Naive thymus-derived CD4-positive, alpha-beta T cell (primary cell): ENCODE measurements around the gene OSGIN1. TPM values are rescaled to one million over a fixed set of nuclear protein-coding genes. Genes with fewer than 3 reads are reported as not detected.

ENCODE experiments used
- ATAC-seq: fragments of 150-1000 bp; cut with Tn5 transposase; 2 replicates; pipeline ENCODE4 v1.10.0; 2021; ENCODE audit warnings: mild to moderate bottlenecking, moderate library complexity
- CTCF ChIA-PET: fragments of 350-600 bp; sonication (Branson Sonifier 250); formaldehyde crosslinking; loops from one replicate; lab custom pipeline; 2021; ENCODE audit warnings: antibody characterized with exemption; lab: Charles Lee
- POLR2A ChIA-PET: fragments of 350-600 bp; sonication (Branson Sonifier 250); formaldehyde crosslinking; loops from one replicate; lab custom pipeline; 2021; ENCODE audit warnings: antibody characterized with exemption, inconsistent platforms; lab: Charles Lee
- DNase-seq, 9 donors: peaks; one replicate each; pipeline versions ENCODE4 v3.0.0 to v3.0.0-alpha.2; 2020 to 2022; ENCODE audit warnings: mixed read lengths in 1 of 9
- H3K27ac ChIP-seq: one replicate; pipeline ENCODE4 v1.7.0; 2013; ENCODE audit warnings: mild to moderate bottlenecking, low read depth, low read length, moderate library complexity
- H3K27me3 ChIP-seq, 2 donors: one replicate each; pipeline ENCODE4 v1.7.0; 2013; ENCODE audit warnings: low read length in 2 of 2, mild to moderate bottlenecking in 2 of 2, moderate library complexity in 2 of 2; ENCODE audit not compliant: control insufficient read depth in 2 of 2, insufficient read depth in 2 of 2
- H3K36me3 ChIP-seq, 3 experiments: 1 replicate in 2 of 3; 2 replicates in 1 of 3; pipeline ENCODE4 v1.7.0; 2013; ENCODE audit warnings: low read length in 3 of 3, mild to moderate bottlenecking in 3 of 3, moderate library complexity in 1 of 3; ENCODE audit not compliant: insufficient read depth in 3 of 3, control insufficient read depth in 2 of 3
- H3K4me1 ChIP-seq, 2 donors: one replicate each; pipeline ENCODE4 v1.7.0; 2013; ENCODE audit warnings: low read length in 2 of 2, mild to moderate bottlenecking in 2 of 2, moderate library complexity in 1 of 2; ENCODE audit not compliant: control insufficient read depth in 2 of 2, insufficient read depth in 2 of 2
- H3K4me3 ChIP-seq: 2 replicates; pipeline ENCODE4 v1.7.0; 2013; ENCODE audit warnings: mild to moderate bottlenecking, low read length
- H3K9me3 ChIP-seq, 3 experiments: 1 replicate in 2 of 3; 2 replicates in 1 of 3; pipeline ENCODE4 v1.7.0; 2013; ENCODE audit warnings: low read length in 3 of 3; ENCODE audit not compliant: control insufficient read depth in 2 of 3
- H3K27ac Mint-ChIP-seq, 9 donors: one replicate each; pipeline ENCODE4 v1.8.0; 2020 to 2022; ENCODE audit warnings: mixed read lengths in 9 of 9, mild to moderate bottlenecking in 8 of 9, moderate library complexity in 5 of 9, inconsistent platforms in 2 of 9
- H3K27me3 Mint-ChIP-seq, 5 donors: one replicate each; pipeline ENCODE4 v1.8.0; 2021 to 2022; ENCODE audit warnings: mixed read lengths in 5 of 5, mild to moderate bottlenecking in 1 of 5
- H3K36me3 Mint-ChIP-seq, 5 donors: one replicate each; pipeline ENCODE4 v1.8.0; 2020 to 2022; ENCODE audit warnings: mixed read lengths in 5 of 5, mild to moderate bottlenecking in 3 of 5, inconsistent platforms in 1 of 5
- H3K4me1 Mint-ChIP-seq, 7 donors: one replicate each; pipeline ENCODE4 v1.8.0; 2020 to 2022; ENCODE audit warnings: mixed read lengths in 7 of 7, mild to moderate bottlenecking in 3 of 7, inconsistent platforms in 1 of 7
- H3K4me3 Mint-ChIP-seq, 10 donors: one replicate each; pipeline ENCODE4 v1.8.0; 2020 to 2022; ENCODE audit warnings: mild to moderate bottlenecking in 10 of 10, mixed read lengths in 10 of 10, moderate library complexity in 6 of 10, inconsistent platforms in 2 of 10
- H3K9me3 Mint-ChIP-seq, 11 donors: one replicate each; pipeline ENCODE4 v1.8.0; 2020 to 2022; ENCODE audit warnings: mixed read lengths in 11 of 11, mild to moderate bottlenecking in 4 of 11, inconsistent platforms in 1 of 11, moderate library complexity in 1 of 11
- intact Hi-C, 2 donors: fragments of 100-400 bp; cut with micrococcal nuclease; formaldehyde crosslinking; loops; one replicate each; pipeline ENCODE4 v1.15.1; 2023
- polyA plus RNA-seq, 2 donors: library from polyadenylated mRNA; unstranded; fragments of 300-500 nt; fragmentation: Illumina TruSeq; gene quantifications; one replicate each; pipeline ENCODE4 v1.2.3, GENCODE V29; 2021
- total RNA-seq, 6 experiments: library from RNA in 5 of 6; stranded (reverse) in 5 of 6; gene quantifications; 1 replicate in 5 of 6; 2 replicates in 1 of 6; pipeline ENCODE4 v1.2.3 and lab custom pipeline; 2021 to 2026

Gene OSGIN1
- total and polyA plus RNA-seq, 7 experiments from 2014 or later = 0.34 to 8.4 (median 1.1) TPM; not detected in 1

DNA sequence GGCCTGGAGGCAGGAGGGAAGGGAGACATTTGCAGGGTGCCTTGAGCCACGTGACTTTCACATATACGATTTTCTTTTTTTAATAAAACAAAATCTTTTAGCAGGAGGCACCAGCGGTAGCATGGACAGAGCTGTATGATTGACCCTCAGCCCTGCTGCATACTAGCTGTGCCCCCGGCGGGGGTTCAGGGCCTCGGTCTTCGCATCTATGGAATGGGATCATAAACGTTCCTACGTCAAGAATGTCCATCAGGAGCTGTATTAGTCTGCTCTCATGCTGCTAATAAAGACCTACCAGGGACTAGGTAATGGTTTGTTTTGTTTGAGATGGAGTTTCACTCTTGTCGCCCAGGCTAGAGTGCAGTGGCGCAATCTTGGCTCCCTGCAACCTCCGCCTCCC is 62.4 kb downstream of the OSGIN1 start:
- intact Hi-C loops = no loop called here
- ATAC-seq (no peak), DNase-seq (no peak)
- no peaks in the 10 kb centered on the region for H3K27me3 ChIP-seq
- no peak overlapping the region for H3K4me3 ChIP-seq
- H3K9me3 ChIP-seq = no peaks in the 10 kb centered on the region
- H3K27me3 Mint-ChIP-seq = peaks cover 0 to 14% (median 6%) of the 10 kb centered on the region in 5 donors
- H3K4me1 Mint-ChIP-seq = peaks cover 4 to 11% (median 9%) of the 10 kb centered on the region in 7 donors
- peaks cover 0 to 14% (median 0%) of the 10 kb centered on the region in 11 donors for H3K9me3 Mint-ChIP-seq
- no peak overlapping the region for H3K27ac Mint-ChIP-seq
- no peaks in the 10 kb centered on the region for H3K36me3 ChIP-seq
- ChIA-PET POLR2A (no interaction called here), CTCF (no interaction called here)
- H3K36me3 Mint-ChIP-seq = no peaks in the 10 kb centered on the region
- H3K4me1 ChIP-seq = no peaks in the 10 kb centered on the region
- H3K4me3 Mint-ChIP-seq = no peak overlapping the region
- H3K27ac ChIP-seq = no peak overlapping the region

Other genes with a start within 250 kb of the OSGIN1 start
- gene HSBP1, start 145.3 kb upstream of the OSGIN1 start, total RNA-seq = 10 to 100 TPM; 20.6 to 78.3 (median 32.3) TPM
- gene HSBP1, start 145.3 kb upstream of the OSGIN1 start, polyA plus RNA-seq = 10 to 100 TPM in 1 of 2 donors, 1 to 10 TPM in 1; 5.9 to 28.3 TPM
- 10 to 100 TPM in 2 of 5 experiments, 1 to 10 TPM in 3; 6.6 to 11.4 (median 8.1) TPM for gene MLYCD, start 54.1 kb upstream of the OSGIN1 start, total RNA-seq
- gene MLYCD, start 54.1 kb upstream of the OSGIN1 start, polyA plus RNA-seq = 1 to 10 TPM; 1.8 to 2.6 TPM
- gene NECAB2, start 15.0 kb downstream of the OSGIN1 start, total RNA-seq = not detected
- not detected for gene NECAB2, start 15.0 kb downstream of the OSGIN1 start, polyA plus RNA-seq
- gene SLC38A8, start 89.6 kb downstream of the OSGIN1 start, total RNA-seq = not detected
- not detected for gene SLC38A8, start 89.6 kb downstream of the OSGIN1 start, polyA plus RNA-seq
- gene MBTPS1, start 163.7 kb downstream of the OSGIN1 start, total RNA-seq = 100 to 1,000 TPM in 4 of 5 experiments, 10 to 100 TPM in 1; 65.3 to 157 (median 138) TPM
- 10 to 100 TPM; 48.6 to 89.4 TPM for gene MBTPS1, start 163.7 kb downstream of the OSGIN1 start, polyA plus RNA-seq
- 10 to 100 TPM; 12.6 to 26.6 (median 14.4) TPM for gene HSDL1, start 191.9 kb downstream of the OSGIN1 start, total RNA-seq
- 10 to 100 TPM; 10.1 to 12.2 TPM for gene HSDL1, start 191.9 kb downstream of the OSGIN1 start, polyA plus RNA-seq
- 1 to 10 TPM in 1 of 5 experiments, under 1 TPM in 1, not detected in 3; 0.66 to 2.2 TPM for gene DNAAF1, start 192.1 kb downstream of the OSGIN1 start, total RNA-seq
- gene DNAAF1, start 192.1 kb downstream of the OSGIN1 start, polyA plus RNA-seq = under 1 TPM; 0.06 to 0.09 TPM
- gene TAF1C, start 233.8 kb downstream of the OSGIN1 start, total RNA-seq = 100 to 1,000 TPM in 2 of 5 experiments, 10 to 100 TPM in 3; 62.6 to 127 (median 85.4) TPM
- gene TAF1C, start 233.8 kb downstream of the OSGIN1 start, polyA plus RNA-seq = 10 to 100 TPM in 1 of 2 donors, 1 to 10 TPM in 1; 8.0 to 15.8 TPM
- under 1 TPM in 2 of 5 experiments, not detected in 3; 0.11 to 0.16 TPM for gene ADAD2, start 237.9 kb downstream of the OSGIN1 start, total RNA-seq
- not detected for gene ADAD2, start 237.9 kb downstream of the OSGIN1 start, polyA plus RNA-seq